HCT116 (cell line): ENCODE data around the gene AFDN. TPM values are rescaled to one million over a fixed set of nuclear protein-coding genes. Genes with fewer than 3 reads are reported as not detected.

Source experiments
- ATAC-seq: fragments of 200-7000 bp; cut with Tn5 transposase; 2 replicates; pipeline ENCODE4 v1.9.1; 2020; ENCODE audit warnings: mild to moderate bottlenecking, moderate library complexity
- BruUV-seq: library from RNA; stranded (reverse); fragments of 400-500 nt; replicated peaks from 2 replicates; lab custom pipeline; 2021; lab: Mats Ljungman, UMichigan
- CTCF ChIA-PET: fragments of 300-600 bp; sonication (Branson Sonifier 250); formaldehyde crosslinking; loops from one replicate; lab custom pipeline; 2021; ENCODE audit warnings: antibody characterized with exemption; lab: Charles Lee
- POLR2A ChIA-PET: fragments of 300-600, 350-600 bp; sonication (Branson Sonifier 250); formaldehyde crosslinking; loops from one replicate; lab custom pipeline; 2021; ENCODE audit warnings: antibody characterized with exemption; lab: Charles Lee
- RAD21 ChIA-PET, 2 experiments: fragments of 300-600 bp; sonication (Branson Sonifier 250); formaldehyde crosslinking; loops; one replicate each; lab custom pipeline; 2023; ENCODE audit warnings: low total read pairs in 2 of 2; ENCODE audit not compliant: uncharacterized antibody in 2 of 2, unreplicated experiment in 2 of 2, low non-redundant PET in 1 of 2; lab: Charles Lee
- DNase-seq: peaks from one replicate; pipeline ENCODE4 v3.0.0-alpha.2; 2010; ENCODE audit warnings: low read depth, low spot score
- H2AFZ ChIP-seq: fragments of 200-600 bp; shearing (Covaris generic), sonication (generic); 2 replicates; pipeline ENCODE4 v1.6.1; 2017; ENCODE audit warnings: low read depth, mixed run types, mixed read lengths, antibody characterized with exemption, low read length; ENCODE audit not compliant: poor library complexity, severe bottlenecking
- H3K27ac ChIP-seq: 2 replicates; pipeline ENCODE4 v1.5.1; 2012; ENCODE audit warnings: low read depth, low read length
- H3K27me3 ChIP-seq: fragments of 200-600 bp; sonication (generic); 2 replicates; pipeline ENCODE4 v1.6.1; 2016; ENCODE audit warnings: mixed run types, low read length, mixed read lengths; ENCODE audit not compliant: insufficient read depth
- H3K36me3 ChIP-seq, 2 experiments: fragments of 200-500 bp in 1 of 2; fragments of 200-600 bp in 1 of 2; sonication (Bioruptor generic) in 1 of 2; sonication (generic) in 1 of 2; 2 replicates each; pipeline versions ENCODE4 v1.5.1 to v1.6.1; 2014 to 2016; ENCODE audit warnings: low read length in 2 of 2, inconsistent platforms in 1 of 2, mixed read lengths in 1 of 2, mixed run types in 1 of 2; ENCODE audit not compliant: insufficient read depth in 2 of 2, control insufficient read depth in 1 of 2
- H3K4me1 ChIP-seq, 2 experiments: fragments of 200-600 bp in 1 of 2; sonication (generic) in 1 of 2; 2 replicates each; pipeline versions ENCODE4 v1.5.1 to v1.6.1; 2012 to 2017; ENCODE audit warnings: low read length in 2 of 2, inconsistent platforms in 1 of 2, mild to moderate bottlenecking in 1 of 2, mixed read lengths in 1 of 2, mixed run types in 1 of 2, moderate library complexity in 1 of 2; ENCODE audit not compliant: insufficient read depth in 2 of 2, control insufficient read depth in 1 of 2
- H3K4me2 ChIP-seq: fragments of 200-600 bp; sonication (generic); 2 replicates; pipeline ENCODE4 v1.6.1; 2017; ENCODE audit warnings: mixed run types, low read length, mixed read lengths
- H3K4me3 ChIP-seq, 2 experiments: fragments of 200-600 bp in 1 of 2; sonication (generic) in 1 of 2; replicated peaks in 1 of 2; 2 replicates each; pipeline ENCODE4 v1.5.1; 2011 to 2016; ENCODE audit warnings: low read length in 2 of 2, control low read depth in 1 of 2, low read depth in 1 of 2, mild to moderate bottlenecking in 1 of 2, mixed read lengths in 1 of 2, mixed run types in 1 of 2
- H3K79me2 ChIP-seq: fragments of 200-600 bp; sonication (generic); 2 replicates; pipeline ENCODE4 v1.6.1; 2017; ENCODE audit warnings: mild to moderate bottlenecking, mixed run types, low read length, moderate library complexity, mixed read lengths; ENCODE audit not compliant: insufficient read depth
- H3K9ac ChIP-seq: fragments of 200-600 bp; sonication (generic); 2 replicates; pipeline ENCODE4 v1.6.1; 2016; ENCODE audit warnings: low read length, mixed read lengths
- H3K9me2 ChIP-seq: fragments of 200-600 bp; sonication (generic), shearing (Covaris generic); 2 replicates; pipeline ENCODE4 v1.6.1; 2017; ENCODE audit warnings: mixed run types, mild to moderate bottlenecking, moderate library complexity; ENCODE audit not compliant: insufficient read depth
- H3K9me3 ChIP-seq, 2 experiments: fragments of 200-500 bp in 1 of 2; fragments of 200-600 bp in 1 of 2; sonication (Bioruptor generic) in 1 of 2; sonication (generic) in 1 of 2; 2 replicates each; pipeline ENCODE4 v1.6.1; 2014 to 2017; ENCODE audit warnings: low read length in 2 of 2, mixed read lengths in 2 of 2, inconsistent platforms in 1 of 2, low read depth in 1 of 2, mild to moderate bottlenecking in 1 of 2, mixed run types in 1 of 2, moderate library complexity in 1 of 2; ENCODE audit not compliant: control insufficient read depth in 1 of 2, insufficient read depth in 1 of 2
- H4K20me1 ChIP-seq: fragments of 200-600 bp; sonication (generic), shearing (Covaris generic); 2 replicates; pipeline ENCODE4 v1.6.1; 2017; ENCODE audit warnings: mixed run types, mild to moderate bottlenecking, moderate library complexity; ENCODE audit not compliant: insufficient read depth
- ATF3 ChIP-seq: IDR thresholded peaks from 2 replicates; pipeline ENCODE4 v1.6.1; 2012
- EGR1 ChIP-seq: IDR thresholded peaks from 2 replicates; pipeline ENCODE4 v1.6.1; 2012; ENCODE audit warnings: low read depth
- EZH2 ChIP-seq: fragments of 200-600 bp; sonication (generic); IDR thresholded peaks from 2 replicates; pipeline ENCODE4 v1.6.1; 2017; ENCODE audit warnings: antibody characterized with exemption, mixed run types
- EZH2phosphoT487 ChIP-seq: fragments of 200-600 bp; IDR thresholded peaks from 2 replicates; pipeline ENCODE4 v1.6.1; 2018; ENCODE audit warnings: antibody characterized with exemption, borderline replicate concordance
- FOSL1 ChIP-seq: IDR thresholded peaks from 2 replicates; pipeline ENCODE4 v1.6.1; 2012; ENCODE audit warnings: low read depth
- JUND ChIP-seq: IDR thresholded peaks from 2 replicates; pipeline ENCODE4 v1.6.1; 2012
- POLR2AphosphoS5 ChIP-seq: IDR thresholded peaks from 2 replicates; pipeline ENCODE4 v1.6.1; 2011; ENCODE audit warnings: mild to moderate bottlenecking, low read depth, low read length, moderate library complexity
- RAD21 ChIP-seq: IDR thresholded peaks from 2 replicates; pipeline ENCODE4 v1.6.1; 2012; ENCODE audit warnings: low read depth, mild to moderate bottlenecking
- REST ChIP-seq: IDR thresholded peaks from 2 replicates; pipeline ENCODE4 v1.6.1; 2012; ENCODE audit warnings: low read depth
- SIN3A ChIP-seq: IDR thresholded peaks from 2 replicates; pipeline ENCODE4 v1.6.1; 2012; ENCODE audit warnings: low read depth
- SRF ChIP-seq: IDR thresholded peaks from 2 replicates; pipeline ENCODE4 v1.6.1; 2012; ENCODE audit warnings: low read depth
- TCF7L2 ChIP-seq: IDR thresholded peaks from 2 replicates; pipeline ENCODE4 v1.7.0; 2011; ENCODE audit warnings: borderline replicate concordance, inconsistent platforms; ENCODE audit not compliant: insufficient read depth, insufficient read length; ENCODE audit errors: extremely low read depth
- YY1 ChIP-seq: IDR thresholded peaks from 2 replicates; pipeline ENCODE4 v1.6.1; 2011; ENCODE audit warnings: low read length, low read depth, moderate library complexity, mild to moderate bottlenecking; ENCODE audit not compliant: insufficient replicate concordance; ENCODE audit errors: extremely low read depth
- ZBTB33 ChIP-seq: IDR thresholded peaks from 2 replicates; pipeline ENCODE4 v1.6.1; 2011; ENCODE audit warnings: mild to moderate bottlenecking, low read length, moderate library complexity; ENCODE audit not compliant: insufficient replicate concordance; ENCODE audit errors: extremely low read depth
- ZFX ChIP-seq: fragments of 450-650 bp; IDR thresholded peaks from 2 replicates; pipeline ENCODE4 v1.6.1; 2017
- ZNF274 ChIP-seq: fragments of 200-500 bp; sonication (Bioruptor generic); IDR thresholded peaks from 2 replicates; pipeline ENCODE4 v1.6.1; 2014; ENCODE audit warnings: mild to moderate bottlenecking, low read depth, low read length, inconsistent platforms
- intact Hi-C: fragments of 100-400 bp; cut with micrococcal nuclease; formaldehyde crosslinking; loops from 2 replicates; pipeline ENCODE4 v1.10.0; 2022
- total RNA-seq: library from RNA; stranded (reverse); gene quantifications from one replicate; pipeline ENCODE4 v1.2.1, GENCODE V29; 2021; ENCODE audit not compliant: unreplicated experiment

The AFDN gene
- total RNA-seq, 1 experiment from 2014 or later: 59.4 TPM

- ATAC-seq: no peak
- Histone ChIP-seq H3K79me2 (no peaks in the 10 kb centered on the region), H3K27ac (no peak overlapping the region), H3K27me3 (no peaks in the 10 kb centered on the region), H3K4me3 (no peak overlapping the region), H3K9ac (no peak overlapping the region), H4K20me1 (no peaks in the 10 kb centered on the region), H3K9me2 (no peaks in the 10 kb centered on the region), H3K4me1 (no peaks in the 10 kb centered on the region), H3K36me3 (no peaks in the 10 kb centered on the region), H3K4me2 (no peak overlapping the region), H3K9me3 (no peaks in the 10 kb centered on the region)
- intact Hi-C loops: no loop called here
- no peak for DNase-seq
- RAD21 ChIA-PET: no interaction called here
- no TSS peak for BruUV-seq
- CTCF ChIA-PET: no interaction called here
- no peak for TF ChIP-seq FOSL1
- no peak for TF ChIP-seq JUND
- no peak for TF ChIP-seq SIN3A
- no peak for TF ChIP-seq ZNF274
- no peak for TF ChIP-seq TCF7L2
- no peak for TF ChIP-seq ATF3
- no peak for TF ChIP-seq YY1
- TF ChIP-seq REST: no peak
- TF ChIP-seq SRF: no peak
- no peak for TF ChIP-seq EZH2phosphoT487
- TF ChIP-seq ZFX: no peak
- TF ChIP-seq ZBTB33: no peak
- TF ChIP-seq POLR2AphosphoS5: no peak
- TF ChIP-seq RAD21: no peak
- TF ChIP-seq EGR1: no peak
- no peak for TF ChIP-seq EZH2
- TF ChIP-seq, all 23 proteins: peak for 0
- POLR2A ChIA-PET: no interaction called here
- H2AFZ ChIP-seq: no peak overlapping the region
Observed at GRCh38 chr6:167807756-167808155, 19.0 kb upstream of the AFDN start.
